Transverse colon (tissue), 4 donors: ENCODE data around the gene NUCKS1. TPM values are rescaled to one million over a fixed set of nuclear protein-coding genes. Genes with fewer than 3 reads are reported as not detected.

Source experiments
- DNase-seq: peaks from one replicate; pipeline ENCODE4 v3.0.0-alpha.2; 2019
- H3K27ac ChIP-seq, 4 donors: fragments of 200-600 bp; sonication (generic); 2 replicates each; pipeline ENCODE4 v1.5.1; 2016 to 2018; ENCODE audit warnings: inconsistent platforms in 4 of 4
- H3K27me3 ChIP-seq: fragments of 200-600 bp; sonication (generic); 2 replicates; pipeline ENCODE4 v1.5.1; 2017; ENCODE audit warnings: inconsistent platforms
- H3K36me3 ChIP-seq, 4 donors: fragments of 200-600 bp; sonication (generic); 2 replicates each; pipeline ENCODE4 v1.5.1; 2017 to 2019; ENCODE audit warnings: inconsistent platforms in 4 of 4
- H3K4me1 ChIP-seq, 4 donors: fragments of 200-600 bp; sonication (generic); 2 replicates each; pipeline ENCODE4 v1.5.1; 2017 to 2020; ENCODE audit warnings: inconsistent platforms in 4 of 4
- H3K4me3 ChIP-seq, 4 donors: fragments of 200-600 bp; sonication (generic); 1 replicate in 1 of 4; 2 replicates in 3 of 4; pipeline versions ENCODE4 v1.5.1 to v1.6.1; 2017 to 2019; ENCODE audit warnings: inconsistent platforms in 4 of 4
- H3K9me3 ChIP-seq, 2 donors: fragments of 200-600 bp; sonication (generic); 2 replicates each; pipeline ENCODE4 v1.5.1; 2017 to 2019; ENCODE audit warnings: inconsistent platforms in 2 of 2
- CTCF ChIP-seq, 5 experiments: fragments of 200-600 bp in 3 of 5; fragments of 450-650 bp in 2 of 5; sonication (generic) in 3 of 5; IDR thresholded peaks; 1 replicate in 2 of 5; 2 replicates in 3 of 5; pipeline ENCODE4 v1.5.1; 2016 to 2017; ENCODE audit warnings: antibody characterized with exemption in 5 of 5, inconsistent platforms in 3 of 5, mild to moderate bottlenecking in 2 of 5, moderate library complexity in 1 of 5
- EP300 ChIP-seq: sonication (generic); formaldehyde crosslinking; IDR thresholded peaks from one replicate; pipeline ENCODE4 v1.6.1; 2017; ENCODE audit warnings: antibody characterized with exemption, low read depth
- POLR2A ChIP-seq: fragments of 450-650 bp; IDR thresholded peaks from one replicate; pipeline ENCODE4 v1.6.1; 2016; ENCODE audit warnings: antibody characterized with exemption, mild to moderate bottlenecking, moderate library complexity
- POLR2AphosphoS5 ChIP-seq, 3 donors: sonication (generic); formaldehyde crosslinking; IDR thresholded peaks; one replicate each; pipeline ENCODE4 v1.6.1; 2016; ENCODE audit warnings: antibody characterized with exemption in 3 of 3
- WGBS, 2 donors: methylation state at CpG; one replicate each; pipeline ENCODE4 v1.1.5; 2018; ENCODE audit warnings: low coverage in 1 of 2; 5-methylcytosine and 5-hydroxymethylcytosine counted together
- in situ Hi-C, 4 donors: fragments of 200-750 bp; cut with MboI; loops; one replicate each; pipeline versions ENCODE4 v1.15.0 to v1.15.1; 2017; ENCODE audit warnings: low sequenced_read_pairs in 3 of 4, low pct_ligation_motif_present in 1 of 4, low pct_unique_long_range_greater_than_20kb in 1 of 4
- intact Hi-C: fragments of 100-400 bp; cut with DNase I; formaldehyde crosslinking; loops from one replicate; pipeline ENCODE4 v1.15.1; 2023; ENCODE audit warnings: low total_unique reads
- total RNA-seq, 4 donors: library from RNA; depleted of rRNA; stranded (reverse); fragments of >200 nt; gene quantifications; one replicate each; pipeline ENCODE4 v1.1.0, GENCODE V29; 2016

Gene NUCKS1
- total RNA-seq, 4 donors from 2014 or later, result 21.7 to 45.7 (median 35.1) TPM

- Histone ChIP-seq H3K27ac (peak overlapping the region; percentile 99 to 100 (median 100)), H3K36me3 (no peaks in the 10 kb centered on the region), H3K9me3 (no peaks in the 10 kb centered on the region), H3K4me3 (peak overlapping the region; percentile 85 to 98 (median 88)), H3K4me1 (peaks cover 15 to 41% (median 31%) of the 10 kb centered on the region in 4 donors), H3K27me3 (peaks cover 2% of the 10 kb centered on the region)
- TF ChIP-seq POLR2AphosphoS5 (IDR thresholded peaks at IDR 0.05) (peak; percentile 24 to 28 (median 25)), CTCF (IDR thresholded peaks at IDR 0.05) (no peak)
- DNase-seq, result no peak
- intact Hi-C loops, result no loop called here
- 1 to 2% methylated on average over 9 to 25 of the region's 25 CpGs for WGBS, 2 donors
- in situ Hi-C loops, result no loop called here
Measured at GRCh38 chr1:205748403-205749233, 1.4 kb downstream of the NUCKS1 start.

- H3K36me3 ChIP-seq, result no peaks in the 10 kb centered on the region
- DNase-seq, result no peak
- no peaks in the 10 kb centered on the region for H3K27me3 ChIP-seq
- intact Hi-C loops (no loop called here), in situ Hi-C loops (no loop called here)
- H3K4me1 ChIP-seq, result peaks cover 18 to 48% (median 34%) of the 10 kb centered on the region in 4 donors
- H3K9me3 ChIP-seq, result no peaks in the 10 kb centered on the region
- WGBS, 2 donors, result 60 to 62% methylated on average over 5 of the region's 5 CpGs
- H3K27ac ChIP-seq, result peak overlapping the region in 1 of 4 donors; percentile 5
- peak overlapping the region in 1 of 4 donors; percentile 89 for H3K4me3 ChIP-seq
- no peak for TF ChIP-seq POLR2AphosphoS5 (IDR thresholded peaks at IDR 0.05)
- no peak for TF ChIP-seq EP300
- TF ChIP-seq CTCF (IDR thresholded peaks at IDR 0.05), result no peak
- no peak for TF ChIP-seq POLR2A
Measured at GRCh38 chr1:205746757-205747412, 3.1 kb downstream of the NUCKS1 start.

GRCh38 chr1:205744403-205744802, 5.6 kb downstream of the NUCKS1 start:
- DNase-seq, result no peak
- TF ChIP-seq CTCF (IDR thresholded peaks at IDR 0.05) (no peak), POLR2AphosphoS5 (IDR thresholded peaks at IDR 0.05) (no peak), POLR2A (no peak), EP300 (no peak)
- in situ Hi-C loops (no loop called here), intact Hi-C loops (no loop called here)
- H3K36me3 ChIP-seq, result no peaks in the 10 kb centered on the region
- peaks cover 19 to 58% (median 33%) of the 10 kb centered on the region in 4 donors for H3K4me1 ChIP-seq
- no peaks in the 10 kb centered on the region for H3K27me3 ChIP-seq
- WGBS, 2 donors, result 94 to 100% methylated on average over 1 to 8 of the region's 8 CpGs
- H3K4me3 ChIP-seq, result no peak overlapping the region
- H3K9me3 ChIP-seq, result no peaks in the 10 kb centered on the region
- no peak overlapping the region for H3K27ac ChIP-seq

GRCh38 chr1:205743977-205744376, 6.0 kb downstream of the NUCKS1 start:
- WGBS, 2 donors, result 60% methylated on average over 4 of the region's 4 CpGs
- Histone ChIP-seq H3K4me1 (peaks cover 19 to 62% (median 35%) of the 10 kb centered on the region in 4 donors), H3K4me3 (no peak overlapping the region), H3K27ac (no peak overlapping the region), H3K27me3 (no peaks in the 10 kb centered on the region), H3K9me3 (no peaks in the 10 kb centered on the region), H3K36me3 (no peaks in the 10 kb centered on the region)
- TF ChIP-seq CTCF (IDR thresholded peaks at IDR 0.05) (no peak), POLR2A (no peak), EP300 (no peak), POLR2AphosphoS5 (IDR thresholded peaks at IDR 0.05) (no peak)
- DNase-seq, result no peak
- in situ Hi-C loops, result no loop called here
- intact Hi-C loops, result no loop called here
